Stimulated activated CD4-positive, alpha-beta T cell treated with anti-CD3 and anti-CD28 coated beads, Interleukin-15, amount 100 ng/mL, for 1 hour (primary cell): ENCODE measurements around the gene DUS4L.
A peak's percentile ranks its signal among the peaks of the same experiment; 100 is the strongest.

Experiments used
- DNase-seq, 2 donors: peaks; one replicate each; pipeline ENCODE4 v3.0.0-alpha.2; 2020; ENCODE audit warnings: low read depth in 1 of 2, low spot score in 1 of 2

The DUS4L gene

DNA sequence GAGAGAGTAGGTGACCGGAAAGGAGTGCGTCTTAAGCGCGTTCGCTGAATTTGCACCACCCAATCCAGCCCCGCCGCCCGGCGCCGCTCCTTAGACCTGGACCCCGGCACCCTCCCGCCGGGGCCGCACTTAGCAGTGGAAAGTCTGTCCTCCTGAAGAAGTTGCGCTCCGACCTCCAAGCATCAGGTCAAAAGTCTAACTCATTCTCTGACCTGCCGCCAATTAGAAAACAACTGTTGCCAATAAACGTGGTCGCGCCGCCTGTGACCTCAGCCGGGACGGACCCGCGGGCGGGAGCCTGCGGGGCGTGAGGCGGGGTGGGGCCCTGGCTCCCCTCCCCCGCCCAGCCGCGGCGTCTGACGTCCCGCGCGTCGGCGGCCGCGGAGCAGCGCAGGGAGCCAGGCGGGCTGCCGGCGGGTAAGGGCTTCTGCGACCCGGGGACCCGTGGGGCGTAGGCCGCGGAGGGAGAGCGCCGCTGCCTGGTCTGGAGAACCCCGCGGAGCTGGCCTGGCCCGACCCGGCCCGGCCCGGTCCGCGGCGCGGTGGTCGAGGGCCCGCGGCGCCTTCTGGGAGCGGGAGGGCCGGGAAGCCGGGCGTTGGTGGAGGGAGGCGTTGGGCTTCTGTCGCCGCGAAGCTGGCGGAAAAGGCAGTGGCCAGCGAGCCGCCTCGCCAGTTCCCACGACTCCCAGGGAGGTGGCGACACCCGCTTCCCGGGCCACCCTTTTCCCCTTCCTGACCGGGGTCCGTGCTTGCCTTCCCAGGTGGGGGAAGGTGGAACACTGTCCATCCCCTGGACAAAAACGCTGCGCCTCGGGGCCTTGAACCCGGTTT lies 16.3 kb downstream of the DUS4L start, which contains the start of gene BCAP29:
Gene BCAP29 (plus strand): TSS at position 362 of the 831 bp plus-strand sequence. CDS start 527 bp downstream, outside the sequence.
- DNase-seq: peak; percentile 32 to 59

DNA sequence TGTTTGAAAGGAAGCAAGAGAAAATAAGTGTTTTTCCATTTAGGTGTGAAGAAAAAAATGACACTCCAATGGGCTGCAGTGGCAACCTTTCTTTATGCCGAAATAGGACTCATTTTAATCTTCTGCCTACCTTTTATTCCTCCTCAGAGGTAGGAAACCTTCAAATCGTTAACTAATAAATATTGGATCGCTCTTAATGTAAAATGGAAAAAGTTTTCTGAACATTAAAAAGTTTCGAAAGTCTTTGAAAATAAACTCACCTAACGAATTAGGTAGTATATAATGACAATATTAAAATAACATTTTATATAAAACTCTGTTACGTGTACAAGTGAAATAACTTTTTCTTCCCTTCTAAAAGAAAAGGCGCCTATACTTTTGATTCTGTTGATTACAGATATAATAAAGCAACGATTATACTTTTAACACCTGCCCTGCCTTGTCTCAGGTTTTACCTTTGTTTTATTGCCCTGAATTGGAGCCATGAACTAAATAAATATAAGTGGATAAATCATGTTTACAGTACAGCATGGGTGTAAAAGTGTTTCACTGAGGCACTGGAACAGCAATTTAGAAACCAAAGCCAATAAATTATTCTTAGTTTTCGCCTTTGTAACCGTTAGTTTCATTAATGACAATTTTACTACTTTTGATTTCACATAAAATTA lies 17.1 kb downstream of the DUS4L start:
- no peak for DNase-seq

DNA sequence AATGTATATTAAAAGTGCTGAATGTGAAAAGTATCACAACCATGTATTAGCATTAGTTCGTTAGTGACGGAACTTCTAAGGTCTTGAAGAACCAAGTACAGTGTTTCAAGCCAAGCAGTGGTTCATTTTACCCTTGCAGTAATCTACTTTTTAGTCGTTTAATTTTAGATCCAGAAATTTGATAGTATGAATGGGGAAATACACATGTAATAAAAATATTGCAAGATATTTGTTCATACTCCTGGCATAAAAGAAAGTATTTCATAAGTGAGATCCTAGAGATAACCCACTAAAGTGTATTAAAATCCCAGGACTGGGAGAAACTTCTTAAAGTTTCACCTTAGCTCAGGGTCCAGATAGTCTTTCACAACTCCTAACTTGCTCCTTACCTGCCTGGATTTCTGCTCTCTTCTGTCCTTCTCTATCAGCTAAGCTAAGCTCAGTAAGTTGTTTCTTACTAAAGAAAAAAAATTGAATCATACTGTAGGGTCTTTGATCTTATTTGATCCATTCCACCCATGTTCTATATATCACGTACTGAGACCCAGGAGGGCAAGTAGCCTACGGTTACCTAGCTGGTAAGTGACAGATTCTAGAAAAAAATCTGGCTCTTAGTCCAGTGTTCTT lies 17.7 kb downstream of the DUS4L start:
- DNase-seq: no peak

DNA sequence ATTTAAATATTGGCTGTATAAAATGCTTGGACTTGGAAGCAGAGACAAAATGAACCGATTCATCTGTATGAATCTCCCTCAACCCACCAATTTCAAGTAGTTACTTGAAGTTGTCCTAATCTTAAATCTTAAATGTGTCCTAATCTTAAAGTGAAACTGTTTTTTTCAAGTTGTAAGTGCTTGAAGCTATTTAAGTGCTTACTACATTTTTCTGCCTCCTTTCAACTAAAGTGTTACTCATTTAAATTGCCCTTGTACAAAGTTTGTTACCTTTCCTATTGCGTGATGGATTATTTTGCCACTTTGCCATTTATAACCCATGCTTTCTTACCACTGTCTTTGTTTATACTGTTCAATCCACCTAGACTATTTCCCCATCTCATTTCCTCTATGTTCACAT lies 19.1 kb downstream of the DUS4L start:
- no peak for DNase-seq

GRCh38 chr7:107584716-107585115 lies 20.9 kb downstream of the DUS4L start:
- DNase-seq: no peak

DNA sequence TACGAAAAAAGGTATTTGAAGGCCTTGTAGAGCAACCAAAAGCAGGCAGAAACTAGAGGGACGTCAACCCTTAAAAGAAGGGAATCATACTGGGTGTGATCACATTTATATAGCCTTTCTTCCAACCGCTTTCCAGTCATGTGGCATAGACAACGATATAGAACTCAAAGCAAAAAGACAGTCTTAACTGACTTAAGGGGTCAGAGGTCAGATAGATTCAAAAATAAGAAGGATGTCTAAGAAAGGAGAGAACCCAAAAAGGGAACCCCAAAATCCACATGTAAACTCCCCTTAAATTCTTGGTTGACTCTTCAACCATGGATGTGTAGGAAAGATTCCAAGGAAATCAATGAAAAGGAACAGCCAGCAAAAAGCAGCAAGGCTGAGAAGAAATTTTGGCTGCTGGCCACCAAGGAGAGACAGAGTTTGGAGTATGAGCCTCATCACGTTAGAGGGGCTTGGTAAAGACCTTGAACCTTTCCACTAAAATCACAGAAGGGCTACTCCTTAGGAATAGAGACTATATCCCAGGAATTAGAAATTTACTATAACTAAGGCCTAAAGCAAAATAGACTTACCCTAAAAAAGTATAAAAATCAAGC lies 24.9 kb downstream of the DUS4L start:
- no peak for DNase-seq

DNA sequence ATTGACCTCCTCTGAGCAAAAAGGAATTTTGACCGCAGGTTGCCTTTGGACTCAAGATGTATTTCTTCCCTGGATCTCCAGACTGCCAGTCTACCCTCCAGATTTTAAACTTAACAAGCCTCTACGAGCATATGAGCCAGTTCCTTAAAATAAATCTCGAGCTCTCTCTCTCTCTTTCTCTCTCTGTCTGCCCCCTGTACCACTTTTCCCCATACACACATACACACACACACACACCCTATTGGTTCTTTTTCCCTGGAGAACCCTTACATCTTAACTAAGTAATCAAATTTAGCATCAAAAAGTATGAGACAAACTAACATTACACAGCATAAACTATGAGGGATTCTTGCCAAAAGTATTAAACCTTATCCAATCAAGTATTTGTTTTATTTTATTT lies 27.6 kb downstream of the DUS4L start:
- no peak for DNase-seq

- no peak for DNase-seq
These were observed 28.7 kb downstream of the DUS4L start for GRCh38 chr7:107592361-107593024.

- DNase-seq: no peak
These were observed 29.2 kb downstream of the DUS4L start for GRCh38 chr7:107593025-107593410.

DNA sequence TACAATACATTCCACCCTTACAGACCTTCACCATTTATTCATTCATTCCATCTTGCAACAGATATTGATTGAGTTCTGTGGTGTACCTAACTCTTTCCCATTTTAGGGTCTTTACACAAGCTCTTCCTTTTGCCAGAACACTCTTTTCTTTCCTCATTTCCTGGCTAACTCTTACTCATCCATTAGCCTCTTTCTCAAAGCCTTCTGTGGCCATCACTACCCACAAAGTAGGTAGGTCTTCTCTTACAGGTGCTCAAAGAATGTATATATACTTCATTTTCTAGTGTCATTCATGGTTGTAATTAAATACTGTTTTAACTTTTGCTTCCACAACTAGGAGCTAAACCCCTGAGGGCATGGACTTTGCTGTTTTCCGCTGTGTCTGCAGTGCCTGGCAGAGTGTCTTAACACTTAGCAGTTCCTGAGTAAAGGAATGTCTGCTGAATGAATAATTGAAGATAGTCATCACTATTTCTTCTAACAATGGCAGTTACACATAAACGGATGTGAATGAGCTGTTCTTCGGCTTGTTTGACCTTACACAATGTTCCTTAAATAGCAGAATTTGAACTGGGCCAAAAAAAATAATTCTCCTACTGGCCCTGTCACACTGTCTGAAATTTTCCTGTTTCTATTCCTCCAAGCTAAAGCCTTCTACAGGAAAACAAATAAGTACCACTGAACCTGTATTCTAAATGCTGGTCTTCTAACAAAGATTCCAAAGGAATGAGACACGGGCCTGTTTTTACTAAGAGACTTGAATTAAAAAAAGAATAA lies 31.4 kb downstream of the DUS4L start:
- DNase-seq: no peak

GRCh38 chr7:107596881-107597581 lies 33.3 kb downstream of the DUS4L start:
- DNase-seq: no peak

GRCh38 chr7:107597582-107597916 lies 33.8 kb downstream of the DUS4L start:
- no peak for DNase-seq

GRCh38 chr7:107597953-107598352 lies 34.2 kb downstream of the DUS4L start:
- no peak for DNase-seq

- DNase-seq: no peak
These were observed 35.5 kb downstream of the DUS4L start for GRCh38 chr7:107599262-107599661.

GRCh38 chr7:107600816-107601215 lies 37.0 kb downstream of the DUS4L start:
- DNase-seq: no peak

DNA sequence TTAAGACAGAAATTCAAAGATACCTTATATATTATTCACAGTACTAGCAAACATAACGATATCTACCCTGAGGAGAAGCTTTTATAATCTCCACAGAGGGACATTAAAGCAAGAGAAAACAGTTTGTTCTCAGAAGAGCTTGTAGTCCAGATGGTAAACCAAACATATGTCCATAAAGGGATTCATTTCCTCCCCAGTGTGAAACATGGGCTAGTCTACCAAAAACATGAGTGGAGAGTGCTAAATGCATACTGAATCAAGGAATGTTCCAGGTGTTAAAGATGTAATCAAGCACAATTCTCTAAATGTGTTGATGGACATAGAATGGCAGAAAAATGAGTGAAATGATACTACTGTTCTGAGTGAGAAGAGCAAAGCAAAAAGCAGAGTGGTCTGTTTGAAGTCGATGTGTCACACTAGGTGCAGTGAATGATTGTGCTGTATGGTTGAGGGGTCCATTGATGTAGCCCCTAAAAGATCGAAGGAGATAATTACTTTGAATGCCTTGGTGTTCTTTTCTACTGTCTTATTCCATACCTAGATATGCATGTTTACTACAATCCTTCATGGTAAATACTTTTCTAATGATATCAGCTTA lies 41.5 kb downstream of the DUS4L start:
- no peak for DNase-seq

DNA sequence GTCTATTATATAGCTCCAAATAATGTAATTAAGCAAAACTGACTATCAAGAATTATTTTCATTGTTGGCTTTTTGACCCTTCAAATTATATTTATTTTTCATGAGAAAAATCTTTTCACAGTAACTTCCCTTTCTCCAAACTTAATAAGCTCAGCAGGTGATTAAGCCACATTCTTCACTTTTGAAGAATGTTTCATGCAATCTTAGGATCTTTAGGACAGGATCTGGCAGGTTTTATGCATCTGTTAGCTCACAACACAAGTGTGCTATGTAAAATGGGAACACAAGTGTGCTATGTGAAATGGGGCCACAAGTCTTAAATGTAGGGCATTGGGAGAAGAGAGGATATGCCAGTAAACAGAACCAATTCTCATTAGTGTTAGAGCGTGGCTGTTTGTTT lies 42.5 kb downstream of the DUS4L start:
- no peak for DNase-seq

DNA sequence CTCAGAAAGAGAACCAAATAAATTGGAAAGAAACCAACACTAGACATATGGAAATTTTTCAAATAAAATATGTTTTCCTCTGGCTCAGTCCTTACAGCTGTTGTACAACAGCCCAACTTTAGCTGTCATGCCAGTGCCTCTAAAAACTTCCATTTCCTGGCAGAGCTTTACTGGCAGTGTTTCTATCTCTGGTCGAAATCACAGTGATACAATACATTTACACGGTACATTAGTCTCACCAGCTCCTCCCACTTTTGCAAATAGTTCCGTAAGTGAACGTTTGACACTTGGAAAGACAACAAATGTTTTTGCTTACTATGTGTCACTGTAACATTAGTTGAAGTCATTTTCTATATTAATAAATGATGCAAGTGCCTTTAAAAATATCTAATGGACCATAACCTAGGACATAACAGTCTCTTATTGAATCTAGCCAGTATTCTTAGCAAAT lies 46.1 kb downstream of the DUS4L start:
- no peak for DNase-seq

GRCh38 chr7:107610323-107610722 lies 46.6 kb downstream of the DUS4L start:
- no peak for DNase-seq
